ENCODE data around the gene QPRT.
"Not testable (repeated sequence)": the region's sequence is repeated elsewhere in the genome, so short reads cannot be mapped to it uniquely, and the experiment has no call there.

QPRT gene

DNA sequence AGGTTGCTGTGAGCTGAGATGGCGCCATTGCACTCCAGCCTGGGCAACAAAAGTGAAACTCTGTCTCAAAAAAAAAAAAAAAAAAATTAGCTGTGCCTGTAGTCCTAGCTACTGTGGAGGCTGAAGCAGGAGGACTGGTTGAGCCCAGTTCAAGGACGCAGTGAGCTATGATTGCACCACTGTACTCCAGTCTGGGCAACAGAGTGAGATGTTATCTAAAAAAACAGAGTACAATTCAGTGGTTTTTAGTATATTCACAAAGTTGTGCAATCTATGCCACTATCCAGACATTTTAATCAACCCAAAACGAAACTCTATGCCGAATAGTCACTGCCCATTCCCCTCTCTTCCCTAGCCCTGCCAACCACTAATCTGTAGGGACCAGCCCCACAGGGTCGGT lies 41.7 kb downstream of the QPRT start:
- DNase-seq (ENCODE audit: low read depth) = no peak

DNA sequence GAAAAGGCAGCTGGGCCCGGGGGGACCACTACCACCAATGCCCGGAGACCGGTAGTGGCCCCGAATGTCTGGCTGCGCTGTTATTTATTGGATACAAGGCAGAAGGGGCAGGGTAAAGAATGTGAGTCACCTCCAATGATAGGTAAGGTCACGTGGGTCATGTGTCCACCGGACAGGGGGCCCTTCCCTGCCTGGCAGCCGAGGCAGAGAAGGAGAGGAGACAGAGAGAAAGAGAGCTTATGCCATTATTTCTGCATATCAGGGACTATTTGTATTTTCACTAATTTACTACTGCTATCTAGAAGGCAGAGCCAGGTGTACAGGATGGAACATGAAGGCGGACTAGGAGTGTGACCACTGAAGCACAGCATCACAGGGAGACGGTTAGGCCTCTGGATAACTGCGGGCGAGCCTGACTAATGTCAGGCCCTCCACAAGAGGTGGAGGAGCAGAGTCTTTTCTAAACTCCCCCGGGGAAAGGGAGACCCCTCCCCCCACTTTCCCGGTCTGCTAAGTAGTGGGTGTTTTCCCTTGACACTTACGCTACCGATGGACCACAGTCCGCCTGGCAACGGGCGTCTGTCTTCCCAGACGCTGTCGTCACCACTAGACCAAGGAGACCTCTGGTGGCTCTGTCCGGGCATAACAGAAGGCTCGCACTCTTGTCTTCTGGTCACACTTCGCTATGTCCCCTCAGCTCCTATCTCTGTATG lies 42.3 kb downstream of the QPRT start:
- peak; percentile 56 for DNase-seq (ENCODE audit: low read depth)

DNA sequence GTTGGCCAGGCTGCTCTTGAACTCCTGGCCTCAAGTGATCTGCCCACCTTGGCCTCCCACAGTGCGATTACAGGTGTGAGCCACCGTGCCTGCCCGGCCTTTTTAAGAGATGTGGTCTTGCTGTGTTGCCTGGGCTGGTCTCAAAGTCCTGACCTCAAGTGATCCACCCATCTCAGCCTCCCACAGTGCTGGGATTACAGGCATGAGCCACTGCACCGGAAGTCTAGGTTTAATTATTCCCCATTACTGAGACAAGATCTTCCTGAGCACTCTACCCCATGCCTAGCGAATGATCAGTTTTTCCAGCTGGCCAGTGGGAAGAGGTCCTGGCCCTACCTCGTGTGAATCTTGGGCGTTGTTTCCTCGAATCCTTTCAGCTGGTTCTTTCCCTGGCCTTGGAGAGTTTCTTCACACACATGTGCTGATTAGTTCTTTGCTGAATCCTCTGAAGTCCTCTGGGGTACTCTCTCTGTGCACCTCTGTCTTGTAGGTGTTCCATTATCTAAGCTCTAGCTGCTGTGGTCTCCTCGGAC lies 47.9 kb downstream of the QPRT start:
- DNase-seq (ENCODE audit: low read depth) = no peak

DNA sequence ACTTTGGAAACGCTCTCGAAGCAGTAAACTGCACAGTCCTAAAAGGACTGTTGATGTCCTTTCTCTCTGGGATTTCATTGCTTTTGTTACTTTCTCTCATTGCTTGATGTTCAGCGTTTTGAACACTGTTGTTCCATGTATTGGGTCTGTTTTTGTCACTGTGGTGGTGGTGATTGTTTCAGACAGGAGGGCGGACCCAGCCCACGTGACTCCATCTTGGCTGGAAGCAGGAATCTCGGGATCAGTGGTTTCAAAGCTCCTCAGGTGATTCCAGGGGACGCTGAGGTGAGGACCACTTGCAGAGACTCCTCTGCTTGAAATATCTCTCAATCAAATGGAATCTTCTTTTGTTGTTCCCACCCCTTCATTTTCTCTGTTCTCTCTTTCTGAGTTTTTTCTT lies 48.5 kb downstream of the QPRT start:
- DNase-seq (ENCODE audit: low read depth) = no peak

DNA sequence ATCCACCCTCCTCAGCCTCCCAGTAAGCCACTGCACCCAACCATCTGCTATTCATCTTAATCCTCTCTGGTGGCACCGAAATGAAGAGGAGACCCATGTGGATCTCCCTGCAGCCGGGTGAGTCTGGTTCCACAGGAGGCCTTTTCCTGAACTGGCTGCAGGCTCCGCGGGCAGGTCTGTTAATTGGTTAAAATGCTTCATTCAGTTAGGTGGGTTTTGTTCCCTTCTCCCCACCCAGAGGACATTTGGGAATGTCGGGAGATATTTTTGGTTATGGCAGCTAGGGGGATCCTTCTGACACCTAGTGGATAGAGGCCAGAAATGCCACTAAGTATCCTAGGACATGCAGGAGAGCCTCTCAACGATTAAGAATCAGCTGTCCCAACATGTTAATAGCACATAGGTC lies 50.1 kb downstream of the QPRT start:
- DNase-seq (ENCODE audit: low read depth) = no peak

DNA sequence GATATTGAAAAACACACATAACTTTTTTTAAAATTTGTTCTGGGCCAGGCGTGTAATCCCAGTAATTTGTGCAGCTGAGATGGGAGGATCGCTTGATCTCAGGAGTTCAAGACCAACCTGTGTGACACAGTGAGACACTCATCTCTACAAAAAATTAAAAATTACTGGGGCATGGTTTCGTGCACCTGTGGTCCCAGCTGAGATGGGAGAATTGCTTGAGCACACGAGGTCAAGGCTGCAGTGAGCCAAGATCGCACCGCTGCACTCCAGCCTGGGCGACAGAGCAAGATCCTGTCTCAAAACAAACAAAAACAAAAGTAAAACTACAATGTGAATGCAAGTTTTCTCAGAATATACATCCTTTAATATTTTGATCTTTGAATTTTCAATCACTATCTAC lies 51.7 kb downstream of the QPRT start:
- DNase-seq (ENCODE audit: low read depth) = no peak

DNA sequence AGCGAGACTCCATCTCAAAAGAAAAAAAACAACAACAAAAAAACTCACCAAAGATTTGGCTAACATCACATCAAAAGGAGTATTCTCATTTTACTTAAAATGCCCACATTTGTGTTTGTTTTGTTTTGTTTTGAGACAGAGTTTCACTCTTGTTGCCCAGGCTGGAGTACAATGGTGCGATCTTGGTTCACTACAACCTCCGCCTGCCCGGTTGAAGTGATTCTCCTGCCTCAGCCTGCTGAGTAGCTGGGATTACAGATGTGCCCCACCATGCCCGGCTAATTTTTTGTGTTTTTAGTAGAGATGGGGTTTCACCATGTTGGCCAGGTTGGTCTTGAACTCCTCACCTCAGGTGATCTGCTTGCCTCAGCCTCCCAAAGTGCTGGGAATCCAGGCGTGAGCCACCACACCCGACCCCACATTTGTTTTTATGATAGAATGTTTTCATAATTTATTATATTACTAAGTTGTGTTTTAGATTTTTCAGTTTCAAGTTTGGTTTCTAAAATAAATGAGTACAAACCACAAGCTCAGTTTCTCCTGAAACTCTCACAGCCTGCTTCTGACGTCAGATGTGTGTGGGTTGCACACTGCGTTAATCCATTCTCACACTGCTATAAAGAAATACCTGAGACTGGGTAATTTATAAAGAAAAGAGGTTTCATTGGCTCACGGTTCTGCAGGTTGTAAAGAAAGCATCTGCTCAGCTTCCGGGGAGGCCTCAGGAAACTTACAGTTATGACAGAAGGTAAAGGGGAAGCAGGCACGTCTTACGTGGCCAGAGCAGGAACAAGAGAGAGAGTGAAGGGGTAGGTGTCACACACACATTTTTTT lies 53.0 kb downstream of the QPRT start:
- DNase-seq (ENCODE audit: low read depth) = not testable (repeated sequence)

DNA sequence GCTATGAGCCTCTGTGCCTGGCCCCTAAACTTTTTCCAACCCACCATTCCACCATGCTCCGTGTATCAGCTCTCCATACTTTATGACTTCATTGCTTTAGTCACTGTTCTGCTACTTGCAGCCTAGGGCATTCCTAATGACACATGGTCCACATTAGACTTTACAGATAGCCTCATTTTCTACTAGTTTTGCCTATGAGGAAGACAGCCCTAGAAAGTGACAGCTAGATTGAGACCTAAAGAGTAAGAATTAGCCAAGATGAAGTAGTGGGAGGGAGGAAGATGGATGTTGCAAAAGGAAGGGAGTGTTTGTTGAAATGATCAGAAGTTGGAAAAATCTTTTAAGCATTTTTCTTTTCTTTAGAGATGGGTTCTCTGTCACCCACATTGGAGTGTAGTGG lies 55.8 kb downstream of the QPRT start:
- DNase-seq (ENCODE audit: low read depth) = no peak

DNA sequence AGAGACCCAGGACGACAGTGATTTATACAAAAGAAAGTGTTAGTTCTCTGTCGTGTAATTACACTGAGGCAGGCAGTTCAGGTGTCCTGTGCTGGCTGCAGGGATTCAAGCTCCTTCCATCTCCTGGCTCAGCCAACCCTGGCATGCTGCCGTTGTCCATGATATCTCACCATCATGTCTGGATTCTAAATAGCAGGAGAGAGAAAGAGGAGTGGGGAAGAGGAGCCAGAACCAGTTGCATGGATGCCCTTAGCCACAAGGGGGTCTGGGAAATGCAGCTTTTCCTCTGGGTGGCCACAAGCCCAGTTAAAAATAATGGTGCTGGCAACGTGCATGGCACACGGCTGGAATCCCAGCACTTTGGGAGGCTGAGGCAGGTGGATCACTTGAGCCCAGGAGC lies 57.1 kb downstream of the QPRT start:
- no peak for DNase-seq (ENCODE audit: low read depth)

DNA sequence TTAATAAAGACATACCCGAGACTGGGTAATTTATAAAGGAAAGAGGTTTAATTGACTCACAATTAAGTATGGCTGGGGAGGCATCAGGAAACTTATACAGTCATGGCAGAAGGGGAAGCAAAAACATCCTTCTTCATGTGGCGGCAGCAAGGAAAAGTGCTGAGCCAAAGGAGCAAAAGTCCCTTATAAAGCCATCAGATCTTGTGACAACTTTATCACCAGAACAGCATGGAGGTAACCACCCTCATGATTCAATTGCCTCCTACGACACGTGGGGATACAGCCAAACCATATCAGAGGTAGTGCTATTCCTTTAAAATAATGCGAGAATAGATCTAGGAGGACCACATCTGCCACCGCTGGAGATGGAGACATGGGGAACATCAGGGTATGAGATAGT lies 57.8 kb downstream of the QPRT start:
- DNase-seq (ENCODE audit: low read depth) = no peak

DNA sequence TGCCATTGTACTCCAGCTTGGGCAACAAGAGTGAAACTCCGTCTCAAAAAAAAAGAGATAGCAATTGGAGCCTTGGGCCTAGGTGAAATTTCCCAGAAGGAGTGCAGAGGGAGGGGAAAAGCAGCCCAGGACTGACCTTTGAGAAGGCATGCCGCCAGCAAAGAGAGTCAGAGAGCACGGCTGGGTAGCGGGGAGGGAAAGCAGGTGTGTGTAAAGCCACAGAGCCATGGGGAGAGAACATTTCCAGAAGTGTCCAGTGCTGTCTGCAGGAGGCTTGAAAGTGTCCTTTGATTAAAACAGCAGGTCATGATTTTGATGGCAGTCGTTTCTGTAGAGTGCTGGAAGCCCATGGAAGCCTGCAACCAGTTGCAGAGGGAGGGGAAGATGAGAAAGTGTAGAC lies 58.7 kb downstream of the QPRT start:
- no peak for DNase-seq (ENCODE audit: low read depth)

DNA sequence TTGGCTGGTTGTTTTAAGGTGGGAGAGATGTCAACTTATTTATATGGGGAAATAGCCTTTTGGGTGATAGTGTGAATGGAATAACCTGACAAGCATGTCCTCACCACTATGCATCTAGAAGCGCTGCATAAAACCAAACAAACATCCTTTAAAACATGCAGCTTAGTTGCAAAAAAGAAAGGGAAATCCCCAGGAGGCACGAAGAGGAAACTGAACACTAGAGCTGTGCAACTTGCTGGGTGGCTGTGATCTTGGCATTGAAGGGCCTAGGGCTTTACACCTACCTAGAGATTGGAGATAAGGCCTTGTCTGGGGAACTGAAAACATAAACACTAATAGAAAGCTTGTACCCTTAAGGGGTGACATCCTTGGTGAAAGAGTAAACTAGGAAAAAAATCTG lies 59.5 kb downstream of the QPRT start:
- DNase-seq (ENCODE audit: low read depth) = no peak

DNA sequence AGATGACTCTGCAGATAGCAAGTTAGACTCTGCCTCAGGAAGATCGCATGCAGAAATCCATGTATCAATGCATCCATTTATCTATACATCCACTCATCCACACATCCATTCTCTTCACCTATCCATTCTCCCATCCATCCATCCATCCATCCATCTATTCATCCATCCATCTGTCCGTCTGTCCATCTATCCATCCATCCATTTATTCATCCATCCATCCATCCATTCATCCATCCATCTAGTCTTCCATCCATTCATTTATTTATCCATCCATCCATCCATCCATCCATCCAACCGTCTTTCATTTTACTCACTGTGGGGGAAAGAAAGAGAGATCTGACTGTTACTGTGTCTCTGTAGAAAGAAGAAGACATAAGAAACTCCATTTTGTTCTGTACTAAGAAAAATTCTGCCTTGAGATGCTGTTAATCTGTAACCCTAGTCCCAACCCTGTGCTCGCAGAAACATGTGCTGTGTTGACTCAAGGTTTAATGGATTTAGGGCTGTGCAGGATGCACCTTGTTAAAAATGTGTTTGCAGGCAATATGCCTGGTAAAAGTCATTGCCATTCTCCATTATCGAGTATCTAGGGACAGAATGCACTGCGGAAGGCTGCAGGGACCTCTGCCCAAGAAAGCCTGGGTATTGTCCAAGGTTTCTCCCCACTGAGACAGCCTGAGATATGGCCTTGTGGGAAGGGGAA lies 61.1 kb downstream of the QPRT start:
- not testable (repeated sequence) for DNase-seq (ENCODE audit: low read depth)

DNA sequence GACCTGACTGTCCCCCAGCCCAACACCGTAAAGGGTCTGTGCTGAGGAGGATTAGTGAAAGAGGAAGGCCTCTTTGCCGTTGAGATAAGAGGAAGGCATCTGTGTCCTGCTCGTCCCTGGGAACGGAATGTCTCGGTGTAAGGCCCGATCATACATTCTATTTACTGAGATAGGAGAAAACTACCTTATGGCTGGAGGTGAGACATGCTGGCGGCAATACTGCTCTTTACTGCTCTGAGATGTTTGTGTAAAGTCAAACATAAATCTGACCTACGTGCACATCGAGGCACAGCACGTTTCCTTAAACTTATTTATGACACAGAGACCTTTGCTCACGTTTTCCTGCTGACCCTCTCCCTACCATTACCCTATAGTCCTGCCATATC lies 61.6 kb downstream of the QPRT start:
- DNase-seq (ENCODE audit: low read depth) = not testable (repeated sequence)

DNA sequence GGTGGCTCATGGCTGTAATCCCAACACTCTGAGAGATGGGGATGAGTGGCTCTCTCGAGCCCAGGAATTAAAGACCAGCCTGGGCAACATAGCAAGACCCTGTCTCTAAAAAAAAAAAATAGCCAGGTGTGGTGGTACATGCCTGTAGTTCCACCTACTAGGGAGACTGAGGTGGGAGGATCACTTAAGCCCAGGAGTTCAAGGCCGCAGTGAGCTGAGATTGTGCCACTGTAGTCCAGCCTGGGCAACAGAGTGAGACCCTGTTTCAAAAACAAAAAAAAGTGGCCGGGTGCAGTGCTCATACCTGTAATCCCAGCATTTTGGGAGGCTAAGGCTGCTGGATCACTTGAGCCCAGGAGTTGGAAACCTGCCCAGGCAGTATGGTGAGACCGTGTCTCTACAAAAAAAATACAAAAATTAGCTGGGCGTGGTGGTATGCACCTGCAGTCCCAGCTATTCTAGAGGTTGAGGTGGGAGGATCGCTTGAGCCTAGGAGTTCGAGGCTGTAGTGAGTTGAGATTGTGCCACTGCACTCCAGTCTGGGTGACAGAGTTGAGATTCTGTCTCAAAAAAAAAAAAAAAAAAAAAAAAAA lies 63.8 kb downstream of the QPRT start:
- DNase-seq (ENCODE audit: low read depth) = no peak

DNA sequence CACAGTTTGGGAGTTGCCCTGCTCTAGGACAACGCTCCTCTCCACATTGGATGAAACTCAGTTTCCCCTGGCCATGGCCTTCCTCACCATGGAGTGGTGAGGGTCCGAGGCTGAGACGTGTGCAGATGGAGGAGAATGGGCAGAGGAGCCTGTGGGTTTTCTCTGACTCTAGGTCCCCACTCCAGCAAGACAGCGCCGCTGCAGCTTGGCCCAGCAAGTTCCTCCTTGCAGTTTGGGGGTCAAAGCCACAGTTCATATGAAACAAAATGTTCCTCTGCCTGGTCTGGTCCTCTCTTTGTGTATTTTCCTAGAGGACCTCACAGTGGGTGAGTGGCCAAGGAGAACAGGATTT lies 64.5 kb downstream of the QPRT start:
- no peak for DNase-seq (ENCODE audit: low read depth)

DNA sequence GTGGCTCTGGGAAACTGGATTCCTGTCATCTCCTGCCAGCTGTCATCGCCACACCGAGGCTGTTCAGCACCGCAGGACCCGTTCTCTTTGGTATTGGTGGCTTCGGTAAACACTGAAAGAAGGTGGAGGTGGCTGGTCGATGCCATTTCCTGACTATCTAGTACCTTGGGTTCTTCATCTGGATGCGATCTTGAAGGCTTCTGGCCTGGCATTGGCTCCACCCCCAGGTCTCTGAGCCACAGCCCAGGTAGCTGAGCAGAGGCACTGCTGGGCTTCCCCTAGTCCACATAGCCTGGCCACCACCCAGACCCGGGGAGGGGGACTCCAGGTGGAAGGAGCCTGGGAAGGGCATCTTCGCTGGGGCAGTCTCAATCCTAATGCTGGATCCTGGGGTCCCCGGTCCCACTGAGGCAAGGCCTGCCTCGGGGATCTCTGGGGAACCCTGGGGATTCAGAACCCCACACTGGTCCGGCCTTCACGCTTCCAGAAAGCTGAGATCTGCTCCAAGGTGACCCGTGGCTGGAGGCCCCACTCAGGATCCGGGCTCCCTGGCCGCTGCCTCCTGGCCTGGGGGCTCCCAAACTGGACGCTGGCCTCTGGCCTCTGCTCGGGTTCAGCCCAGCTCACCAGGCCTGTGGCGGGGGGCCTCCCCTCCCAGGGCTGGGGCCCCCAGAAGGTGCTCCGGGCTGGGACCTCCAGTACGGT lies 65.0 kb downstream of the QPRT start:
- DNase-seq (ENCODE audit: low read depth) = no peak

DNA sequence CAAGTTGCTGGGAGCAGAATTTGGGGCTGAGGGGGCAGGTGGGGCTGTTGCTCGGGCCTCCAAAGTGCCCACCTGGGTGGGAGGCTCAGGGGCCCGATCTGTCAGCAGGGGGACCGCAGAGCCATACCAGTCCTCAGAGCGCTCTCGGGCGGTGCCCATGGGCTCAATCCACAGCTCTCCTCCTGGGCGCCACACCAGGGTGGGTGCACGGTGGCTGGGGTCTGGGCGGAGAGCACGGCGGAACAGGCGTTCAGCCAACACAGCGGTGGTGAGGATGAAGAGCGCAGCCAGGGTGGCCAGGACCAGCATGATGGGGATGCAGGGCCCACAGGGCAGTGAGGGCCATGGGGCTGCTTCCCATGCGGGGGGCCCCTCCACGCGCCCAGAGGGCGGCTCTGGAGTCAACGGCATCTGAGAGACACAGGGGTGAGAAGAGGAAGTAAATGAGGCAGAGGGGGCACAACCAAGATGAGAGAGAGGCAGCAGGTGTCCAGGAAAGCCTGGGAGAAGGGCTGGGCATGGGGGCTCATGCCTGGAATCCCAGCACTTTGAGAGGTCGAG lies 65.6 kb downstream of the QPRT start:
- no peak for DNase-seq (ENCODE audit: low read depth)

DNA sequence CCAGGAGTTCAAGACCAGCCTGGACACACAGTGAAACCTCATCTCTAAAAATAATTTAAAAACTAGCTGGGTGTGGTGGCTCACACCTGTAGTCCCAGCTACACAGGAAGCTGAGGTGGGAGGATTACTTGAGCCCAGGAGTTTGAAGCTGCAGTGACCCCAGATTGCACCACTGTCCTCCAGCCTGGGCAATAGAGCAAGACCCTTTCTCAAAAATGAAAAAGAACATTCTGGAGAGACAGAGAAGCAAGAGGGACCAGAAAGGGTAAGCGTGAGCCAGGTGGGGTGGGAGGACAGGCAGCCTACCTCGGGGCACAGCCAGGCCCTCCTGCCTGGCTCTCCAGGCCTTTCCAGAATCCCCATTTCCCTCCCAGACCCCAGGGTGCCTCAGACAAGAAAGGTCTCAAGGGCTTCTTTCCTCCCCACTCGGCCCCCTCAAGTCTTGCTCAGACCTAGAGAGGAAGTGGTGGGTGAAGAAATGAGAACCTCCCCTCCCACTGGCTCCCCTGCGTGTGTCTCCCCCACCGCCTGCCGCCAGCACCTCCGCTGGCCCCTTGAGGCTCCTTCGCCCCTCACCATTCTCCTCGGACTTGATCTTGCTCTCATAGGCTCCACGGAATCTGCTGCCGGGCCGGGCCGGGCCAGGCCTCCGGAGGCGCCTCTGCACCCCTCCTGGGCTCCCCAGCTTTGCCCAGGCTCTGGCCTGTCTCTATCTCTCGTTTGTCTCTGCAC lies 66.3 kb downstream of the QPRT start:
- no peak for DNase-seq (ENCODE audit: low read depth)

DNA sequence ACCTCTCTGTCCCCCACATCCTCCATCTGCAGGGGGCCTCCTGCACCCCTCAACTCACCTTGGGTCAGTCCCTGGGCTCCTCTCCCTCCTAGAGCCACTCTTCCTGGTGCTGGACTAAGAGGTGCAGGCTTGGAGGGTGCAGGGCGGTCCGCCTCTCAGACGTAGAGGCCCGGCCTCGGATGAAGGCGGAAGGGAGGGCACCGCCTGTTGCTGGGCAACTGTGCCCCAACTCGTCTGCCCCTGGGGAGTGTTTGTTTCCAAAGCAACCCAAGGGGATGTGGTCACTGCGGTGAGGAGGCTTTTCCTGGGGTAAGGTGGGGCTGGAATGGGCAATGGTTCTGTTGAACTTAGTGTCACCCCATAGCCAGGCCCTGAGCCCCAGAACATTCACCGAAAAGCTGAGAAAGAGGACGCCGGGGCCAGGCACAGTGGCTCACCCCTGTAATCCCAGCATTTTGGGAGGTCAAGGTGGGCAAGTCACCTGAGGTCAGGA lies 66.9 kb downstream of the QPRT start, which contains the start of gene C16orf54:
C16orf54 (minus strand) TSS at position 138 of the 493 bp plus-strand sequence. CDS start 1,039 bp downstream, outside the sequence.
- DNase-seq (ENCODE audit: low read depth) = peak; percentile 98

Measured in CMK (cell line).